Astrocyte (in vitro differentiated cells and primary cell): ENCODE results near the gene OXNAD1.

Source experiments
- EZH2 ChIP-seq: IDR thresholded peaks from 2 replicates; pipeline ENCODE4 v1.6.1; 2012; ENCODE audit warnings: mild to moderate bottlenecking, low read length, inconsistent platforms; ENCODE audit not compliant: insufficient read depth
- TF ChIP-seq, protein P1 (sequence below): IDR thresholded peaks from 2 replicates; pipeline ENCODE4 v1.5.1; 2011; ENCODE audit warnings: low read depth, mild to moderate bottlenecking, inconsistent platforms, low read length, moderate library complexity; ENCODE audit not compliant: insufficient read depth

- TF ChIP-seq, protein P1, sequence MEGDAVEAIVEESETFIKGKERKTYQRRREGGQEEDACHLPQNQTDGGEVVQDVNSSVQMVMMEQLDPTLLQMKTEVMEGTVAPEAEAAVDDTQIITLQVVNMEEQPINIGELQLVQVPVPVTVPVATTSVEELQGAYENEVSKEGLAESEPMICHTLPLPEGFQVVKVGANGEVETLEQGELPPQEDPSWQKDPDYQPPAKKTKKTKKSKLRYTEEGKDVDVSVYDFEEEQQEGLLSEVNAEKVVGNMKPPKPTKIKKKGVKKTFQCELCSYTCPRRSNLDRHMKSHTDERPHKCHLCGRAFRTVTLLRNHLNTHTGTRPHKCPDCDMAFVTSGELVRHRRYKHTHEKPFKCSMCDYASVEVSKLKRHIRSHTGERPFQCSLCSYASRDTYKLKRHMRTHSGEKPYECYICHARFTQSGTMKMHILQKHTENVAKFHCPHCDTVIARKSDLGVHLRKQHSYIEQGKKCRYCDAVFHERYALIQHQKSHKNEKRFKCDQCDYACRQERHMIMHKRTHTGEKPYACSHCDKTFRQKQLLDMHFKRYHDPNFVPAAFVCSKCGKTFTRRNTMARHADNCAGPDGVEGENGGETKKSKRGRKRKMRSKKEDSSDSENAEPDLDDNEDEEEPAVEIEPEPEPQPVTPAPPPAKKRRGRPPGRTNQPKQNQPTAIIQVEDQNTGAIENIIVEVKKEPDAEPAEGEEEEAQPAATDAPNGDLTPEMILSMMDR, result no peak
- TF ChIP-seq EZH2, result no peak
Observed at GRCh38 chr3:16233806-16234205, 31.2 kb upstream of the OXNAD1 start.
